Transverse colon (tissue), 4 donors: ENCODE measurements around the gene P3H2. TPM values are rescaled to one million over a fixed set of nuclear protein-coding genes. Genes with fewer than 3 reads are reported as not detected.
A peak's percentile ranks its signal among the peaks of the same experiment; 100 is the strongest.

Experiments
- DNase-seq: peaks from one replicate; pipeline ENCODE4 v3.0.0-alpha.2; 2019
- H3K27ac ChIP-seq, 4 donors: fragments of 200-600 bp; sonication (generic); 2 replicates each; pipeline ENCODE4 v1.5.1; 2016 to 2018; ENCODE audit warnings: inconsistent platforms in 4 of 4
- H3K27me3 ChIP-seq: fragments of 200-600 bp; sonication (generic); 2 replicates; pipeline ENCODE4 v1.5.1; 2017; ENCODE audit warnings: inconsistent platforms
- H3K36me3 ChIP-seq, 4 donors: fragments of 200-600 bp; sonication (generic); 2 replicates each; pipeline ENCODE4 v1.5.1; 2017 to 2019; ENCODE audit warnings: inconsistent platforms in 4 of 4
- H3K4me1 ChIP-seq, 4 donors: fragments of 200-600 bp; sonication (generic); 2 replicates each; pipeline ENCODE4 v1.5.1; 2017 to 2020; ENCODE audit warnings: inconsistent platforms in 4 of 4
- H3K4me3 ChIP-seq, 4 donors: fragments of 200-600 bp; sonication (generic); 1 replicate in 1 of 4; 2 replicates in 3 of 4; pipeline versions ENCODE4 v1.5.1 to v1.6.1; 2017 to 2019; ENCODE audit warnings: inconsistent platforms in 4 of 4
- H3K9me3 ChIP-seq, 2 donors: fragments of 200-600 bp; sonication (generic); 2 replicates each; pipeline ENCODE4 v1.5.1; 2017 to 2019; ENCODE audit warnings: inconsistent platforms in 2 of 2
- CTCF ChIP-seq, 5 experiments: fragments of 200-600 bp in 3 of 5; fragments of 450-650 bp in 2 of 5; sonication (generic) in 3 of 5; IDR thresholded peaks; 1 replicate in 2 of 5; 2 replicates in 3 of 5; pipeline ENCODE4 v1.5.1; 2016 to 2017; ENCODE audit warnings: antibody characterized with exemption in 5 of 5, inconsistent platforms in 3 of 5, mild to moderate bottlenecking in 2 of 5, moderate library complexity in 1 of 5
- EP300 ChIP-seq: sonication (generic); formaldehyde crosslinking; IDR thresholded peaks from one replicate; pipeline ENCODE4 v1.6.1; 2017; ENCODE audit warnings: antibody characterized with exemption, low read depth
- POLR2A ChIP-seq: fragments of 450-650 bp; IDR thresholded peaks from one replicate; pipeline ENCODE4 v1.6.1; 2016; ENCODE audit warnings: antibody characterized with exemption, mild to moderate bottlenecking, moderate library complexity
- POLR2AphosphoS5 ChIP-seq, 3 donors: sonication (generic); formaldehyde crosslinking; IDR thresholded peaks; one replicate each; pipeline ENCODE4 v1.6.1; 2016; ENCODE audit warnings: antibody characterized with exemption in 3 of 3
- WGBS, 2 donors: methylation state at CpG; one replicate each; pipeline ENCODE4 v1.1.5; 2018; ENCODE audit warnings: low coverage in 1 of 2; 5-methylcytosine and 5-hydroxymethylcytosine counted together
- in situ Hi-C, 4 donors: fragments of 200-750 bp; cut with MboI; loops; one replicate each; pipeline versions ENCODE4 v1.15.0 to v1.15.1; 2017; ENCODE audit warnings: low sequenced_read_pairs in 3 of 4, low pct_ligation_motif_present in 1 of 4, low pct_unique_long_range_greater_than_20kb in 1 of 4
- intact Hi-C: fragments of 100-400 bp; cut with DNase I; formaldehyde crosslinking; loops from one replicate; pipeline ENCODE4 v1.15.1; 2023; ENCODE audit warnings: low total_unique reads
- total RNA-seq, 4 donors: library from RNA; depleted of rRNA; stranded (reverse); fragments of >200 nt; gene quantifications; one replicate each; pipeline ENCODE4 v1.1.0, GENCODE V29; 2016

P3H2 gene
- total RNA-seq, 4 donors from 2014 or later = 26.6 to 153 (median 54.3) TPM

GRCh38 chr3:190105876-190106275 lies 14.8 kb downstream of the P3H2 start:
- no peaks in the 10 kb centered on the region for H3K36me3 ChIP-seq
- intact Hi-C loops = no loop called here
- peaks cover 0 to 19% (median 0%) of the 10 kb centered on the region in 4 donors for H3K4me1 ChIP-seq
- no peaks in the 10 kb centered on the region for H3K27me3 ChIP-seq
- WGBS, 2 donors = 56 to 70% methylated on average over 1 of the region's 1 CpG
- H3K4me3 ChIP-seq = no peak overlapping the region
- no peaks in the 10 kb centered on the region for H3K9me3 ChIP-seq
- DNase-seq = no peak
- no peak overlapping the region for H3K27ac ChIP-seq
- TF ChIP-seq CTCF (IDR thresholded peaks at IDR 0.05) = no peak
- TF ChIP-seq POLR2A = no peak
- TF ChIP-seq POLR2AphosphoS5 (IDR thresholded peaks at IDR 0.05) = no peak
- TF ChIP-seq EP300 = no peak
- in situ Hi-C loops = no loop called here

- no peak for DNase-seq
- intact Hi-C loops = no loop called here
- H3K27me3 ChIP-seq = no peaks in the 10 kb centered on the region
- no peak for TF ChIP-seq POLR2AphosphoS5 (IDR thresholded peaks at IDR 0.05)
- no peak for TF ChIP-seq POLR2A
- no peak for TF ChIP-seq EP300
- TF ChIP-seq CTCF (IDR thresholded peaks at IDR 0.05) = no peak
- H3K4me3 ChIP-seq = peak overlapping the region in 1 of 4 donors; percentile 28
- H3K9me3 ChIP-seq = no peaks in the 10 kb centered on the region
- in situ Hi-C loops = no loop called here
- H3K4me1 ChIP-seq = peaks cover 0 to 20% (median 1%) of the 10 kb centered on the region in 4 donors
- peak overlapping the region; percentile 58 to 70 (median 64) for H3K27ac ChIP-seq
- 46 to 61% methylated on average over 6 to 8 of the region's 8 CpGs for WGBS, 2 donors
- no peaks in the 10 kb centered on the region for H3K36me3 ChIP-seq
Observed at GRCh38 chr3:190101320-190102011, 19.2 kb downstream of the P3H2 start.

- WGBS, 2 donors = 50 to 71% methylated on average over 6 of the region's 6 CpGs
- Histone ChIP-seq H3K9me3 (no peaks in the 10 kb centered on the region), H3K27me3 (no peaks in the 10 kb centered on the region), H3K4me3 (no peak overlapping the region), H3K4me1 (peaks cover 0 to 28% (median 1%) of the 10 kb centered on the region in 4 donors), H3K36me3 (no peaks in the 10 kb centered on the region), H3K27ac (no peak overlapping the region)
- TF ChIP-seq CTCF (IDR thresholded peaks at IDR 0.05) (no peak), POLR2AphosphoS5 (IDR thresholded peaks at IDR 0.05) (no peak), POLR2A (no peak)
- no peak for DNase-seq
- in situ Hi-C loops = no loop called here
- intact Hi-C loops = no loop called here
Observed at GRCh38 chr3:190099099-190099498, 21.6 kb downstream of the P3H2 start.

- no peak for TF ChIP-seq CTCF (IDR thresholded peaks at IDR 0.05)
- TF ChIP-seq POLR2AphosphoS5 (IDR thresholded peaks at IDR 0.05) = no peak
- TF ChIP-seq POLR2A = no peak
- TF ChIP-seq EP300 = no peak
- Histone ChIP-seq H3K36me3 (no peaks in the 10 kb centered on the region), H3K27ac (no peak overlapping the region), H3K9me3 (no peaks in the 10 kb centered on the region), H3K4me1 (peaks cover 0 to 39% (median 1%) of the 10 kb centered on the region in 4 donors), H3K27me3 (no peaks in the 10 kb centered on the region), H3K4me3 (no peak overlapping the region)
- intact Hi-C loops (no loop called here), in situ Hi-C loops (no loop called here)
- WGBS, 2 donors = 45 to 57% methylated on average over 3 of the region's 3 CpGs
- no peak for DNase-seq
Observed at GRCh38 chr3:190097617-190098016, 23.1 kb downstream of the P3H2 start.
